GM10248 (cell line): ENCODE data around the gene MCAM.
A peak's percentile ranks its signal among the peaks of the same experiment; 100 is the strongest.

Experiments used
- CTCF ChIA-PET: fragments of 300-600 bp; sonication (Branson Sonifier 250); formaldehyde crosslinking; extraction: SDS; loops from one replicate; lab custom pipeline; 2021; ENCODE audit warnings: antibody characterized with exemption; lab: Yijun Ruan, JAX
- POLR2A ChIA-PET: fragments of 350-650 bp; sonication (Branson Sonifier 250); formaldehyde crosslinking; extraction: SDS; loops from one replicate; lab custom pipeline; 2020; ENCODE audit warnings: antibody characterized with exemption; lab: Yijun Ruan, JAX
- DNase-seq: peaks from one replicate; pipeline ENCODE4 v3.0.0; 2012; ENCODE audit errors: extremely low spot score
- TF ChIP-seq, protein P1 (sequence below): IDR thresholded peaks from 2 replicates; pipeline ENCODE4 v1.5.1; 2012; ENCODE audit warnings: mild to moderate bottlenecking, low read depth; ENCODE audit errors: extremely low read depth, missing control alignments, control extremely low read depth

MCAM gene

DNA sequence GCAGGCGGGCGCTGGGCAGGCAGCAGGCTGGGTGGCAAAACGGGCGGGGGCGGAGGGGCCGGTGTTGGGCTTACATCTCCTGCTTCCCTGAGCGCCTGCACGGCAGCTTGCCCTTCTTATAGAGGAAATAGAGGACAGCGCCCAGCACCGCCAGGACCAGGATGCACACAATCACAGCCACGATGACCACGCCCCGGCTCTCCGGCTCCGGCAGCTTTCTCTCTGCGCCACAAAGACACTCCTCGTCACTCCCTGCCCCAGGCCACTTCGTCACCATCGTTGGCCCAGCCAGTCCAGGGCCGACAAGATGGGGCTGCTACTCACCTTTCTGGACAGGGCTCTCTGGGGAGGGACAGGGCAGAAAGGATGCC lies 6.3 kb downstream of the MCAM start:
- DNase-seq, result no peak
- TF ChIP-seq, protein P1, sequence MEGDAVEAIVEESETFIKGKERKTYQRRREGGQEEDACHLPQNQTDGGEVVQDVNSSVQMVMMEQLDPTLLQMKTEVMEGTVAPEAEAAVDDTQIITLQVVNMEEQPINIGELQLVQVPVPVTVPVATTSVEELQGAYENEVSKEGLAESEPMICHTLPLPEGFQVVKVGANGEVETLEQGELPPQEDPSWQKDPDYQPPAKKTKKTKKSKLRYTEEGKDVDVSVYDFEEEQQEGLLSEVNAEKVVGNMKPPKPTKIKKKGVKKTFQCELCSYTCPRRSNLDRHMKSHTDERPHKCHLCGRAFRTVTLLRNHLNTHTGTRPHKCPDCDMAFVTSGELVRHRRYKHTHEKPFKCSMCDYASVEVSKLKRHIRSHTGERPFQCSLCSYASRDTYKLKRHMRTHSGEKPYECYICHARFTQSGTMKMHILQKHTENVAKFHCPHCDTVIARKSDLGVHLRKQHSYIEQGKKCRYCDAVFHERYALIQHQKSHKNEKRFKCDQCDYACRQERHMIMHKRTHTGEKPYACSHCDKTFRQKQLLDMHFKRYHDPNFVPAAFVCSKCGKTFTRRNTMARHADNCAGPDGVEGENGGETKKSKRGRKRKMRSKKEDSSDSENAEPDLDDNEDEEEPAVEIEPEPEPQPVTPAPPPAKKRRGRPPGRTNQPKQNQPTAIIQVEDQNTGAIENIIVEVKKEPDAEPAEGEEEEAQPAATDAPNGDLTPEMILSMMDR, result no peak
- POLR2A ChIA-PET, result no interaction called here
- CTCF ChIA-PET, result interaction anchor here (0.7 to 9.7 kb wide), 5 partner anchors 12 to 105 kb away, joined by 3 to 85 read pairs (median 18); partner anchors contain the start of gene CBL

DNA sequence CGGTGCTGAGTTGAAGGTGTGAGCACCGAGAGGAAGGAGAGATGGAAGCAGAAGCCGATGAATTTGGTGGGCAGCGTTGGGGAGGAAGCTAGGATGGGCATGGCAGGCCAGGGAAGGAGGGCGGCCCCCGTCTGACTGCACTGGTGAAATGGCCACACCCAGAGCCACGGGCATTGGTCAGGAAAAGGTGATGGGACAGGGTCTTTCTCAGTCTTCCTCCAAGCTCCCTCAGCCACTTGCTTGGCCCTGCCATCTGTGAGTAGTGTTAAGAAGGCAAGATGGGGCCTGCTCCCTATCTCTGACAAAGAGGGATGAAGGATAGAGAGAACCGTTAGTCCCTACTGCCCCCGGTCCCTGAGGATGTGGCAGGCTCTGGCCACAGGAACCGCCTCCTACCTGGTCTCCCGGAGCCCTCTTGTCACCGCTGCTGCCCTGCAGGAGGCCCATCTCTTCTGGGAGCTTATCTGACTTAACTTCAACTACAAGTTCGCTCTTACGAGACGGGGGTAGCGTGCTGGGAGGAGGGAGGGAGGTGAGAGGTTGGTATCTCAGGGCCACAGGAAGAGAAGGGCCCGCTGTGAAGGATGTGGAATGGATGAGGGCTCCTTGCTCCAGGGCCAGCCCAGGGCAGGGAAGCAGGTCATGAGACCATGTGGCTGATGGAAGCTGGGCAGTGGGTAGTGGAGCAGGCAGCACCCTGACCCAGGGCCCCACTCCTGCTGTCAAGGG lies 6.8 kb downstream of the MCAM start:
- no peak for DNase-seq
- ChIA-PET POLR2A (no interaction called here), CTCF (interaction anchor here (1.6 to 9.7 kb wide), 5 partner anchors 12 to 171 kb away, joined by 3 to 85 read pairs (median 18); no protein-coding TSS in a partner anchor)
- TF ChIP-seq, protein P1, result no peak

DNA sequence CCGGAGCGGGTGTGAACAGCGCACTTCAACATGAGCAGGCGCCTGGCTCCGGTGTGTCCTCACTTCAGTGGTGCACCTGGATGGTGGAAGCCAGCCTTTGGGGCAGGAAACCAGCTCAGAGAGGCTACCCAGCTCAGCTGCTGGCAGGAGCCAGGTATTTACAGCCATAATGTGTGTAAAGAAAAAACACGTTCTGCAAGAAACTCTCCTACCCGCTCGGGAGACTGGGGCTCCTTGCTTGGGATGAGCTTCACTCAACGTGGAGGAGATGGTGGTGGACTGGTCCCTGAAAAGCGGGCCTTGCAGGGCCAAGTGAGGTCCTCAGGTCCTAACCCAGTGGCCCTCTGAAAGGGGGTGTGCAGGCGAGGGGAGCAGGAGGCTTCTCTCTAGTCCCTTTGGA lies 7.5 kb downstream of the MCAM start:
- ChIA-PET POLR2A (no interaction called here), CTCF (interaction anchor here (1.6 to 9.7 kb wide), 5 partner anchors 11 to 170 kb away, joined by 3 to 85 read pairs (median 18); no protein-coding TSS in a partner anchor)
- no peak for DNase-seq
- TF ChIP-seq, protein P1, result no peak

DNA sequence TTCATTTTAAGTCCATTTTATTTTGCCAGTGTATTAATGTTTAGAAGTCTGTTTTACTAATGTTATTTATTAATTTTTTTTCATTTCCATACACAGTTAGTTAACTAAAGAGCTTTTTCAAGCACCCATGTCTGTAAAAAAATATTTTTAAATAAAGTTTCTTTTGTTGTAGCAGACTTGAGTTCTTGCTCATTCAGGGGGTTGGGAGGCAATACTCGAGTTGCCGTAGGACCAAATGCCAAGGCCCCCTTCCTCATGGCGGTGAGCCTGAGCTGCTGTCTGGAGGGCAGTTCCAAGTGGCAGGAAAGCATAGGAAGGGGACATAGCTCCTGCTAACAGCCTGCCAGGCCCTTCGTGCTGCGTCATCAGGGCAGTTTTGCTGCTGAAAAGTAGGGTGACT lies 9.0 kb downstream of the MCAM start:
- POLR2A ChIA-PET, result interaction anchor here (1.5 kb wide), 1 partner anchor 9 kb away, joined by 4 read pairs; the partner anchor contains the start of gene MCAM
- TF ChIP-seq, protein P1, result no peak
- DNase-seq, result no peak
- CTCF ChIA-PET, result interaction anchor here (0.7 to 9.7 kb wide), 9 partner anchors 8 to 112 kb away, joined by 3 to 85 read pairs (median 5); partner anchors contain the start of gene CBL

DNA sequence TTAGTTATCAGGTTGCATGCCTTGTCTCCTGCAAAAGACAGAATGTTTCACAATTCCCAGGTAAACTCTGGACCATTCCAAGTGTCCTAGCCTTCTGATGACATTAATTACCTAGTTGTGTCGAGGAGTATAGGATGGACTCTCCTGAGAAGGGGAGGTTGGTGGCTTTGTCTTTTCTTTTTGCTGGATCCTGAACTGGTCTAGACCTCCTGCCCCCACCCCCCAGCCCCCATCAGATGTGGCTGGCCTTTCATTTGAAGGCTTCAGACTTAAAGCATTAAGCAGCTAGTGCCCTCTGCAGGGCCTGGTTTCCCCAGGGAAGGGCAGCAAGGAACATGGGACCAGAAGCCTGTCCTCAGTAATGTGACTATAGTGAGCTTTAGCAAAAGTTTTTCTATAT lies 9.7 kb downstream of the MCAM start:
- POLR2A ChIA-PET, result no interaction called here
- no peak for DNase-seq
- TF ChIP-seq, protein P1, result peak; percentile 25
- CTCF ChIA-PET, result interaction anchor here (1.1 to 9.7 kb wide), 9 partner anchors 8 to 66 kb away, joined by 3 to 85 read pairs (median 6); no protein-coding TSS in a partner anchor

DNA sequence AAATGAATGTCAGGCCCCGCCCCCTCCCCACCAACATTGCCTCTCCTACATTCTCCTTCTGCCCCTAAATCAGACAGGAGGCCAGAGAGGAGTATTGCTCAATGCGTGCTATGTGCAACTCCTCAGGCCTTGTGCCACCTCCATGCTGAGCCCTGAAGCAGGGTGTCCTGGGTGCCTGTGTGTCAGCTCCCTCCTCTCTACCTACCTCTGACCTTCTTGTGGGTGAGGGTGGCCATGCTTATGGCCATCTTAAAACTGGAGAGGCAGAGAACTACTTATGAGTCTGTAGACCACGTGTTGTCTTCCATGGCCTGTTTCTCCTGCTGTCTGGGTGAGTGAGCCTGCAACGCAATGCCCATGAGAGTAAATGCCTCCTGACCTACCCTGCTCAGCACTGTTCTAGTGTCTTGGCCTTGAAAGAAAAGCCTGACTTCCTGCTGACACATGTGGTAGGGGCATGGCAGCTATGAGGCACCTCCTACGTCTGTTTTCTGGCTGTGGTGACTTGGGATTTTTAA lies 10.5 kb downstream of the MCAM start:
- CTCF ChIA-PET, result interaction anchor here (0.7 to 9.7 kb wide), 7 partner anchors 8 to 49 kb away, joined by 3 to 85 read pairs (median 6); no protein-coding TSS in a partner anchor
- DNase-seq, result no peak
- TF ChIP-seq, protein P1, result no peak
- POLR2A ChIA-PET, result no interaction called here
